HEK293 (cell line): Measurements from ENCODE around the gene CCDC138.

Source experiments
- SP7 ChIP-seq: fragments of 450-650 bp; formaldehyde crosslinking; IDR thresholded peaks from 2 replicates; pipeline ENCODE4 v1.5.1; 2016; ENCODE audit warnings: missing biosample characterization, missing genetic modification characterization
- ZNF138 ChIP-seq: fragments of 450-650 bp; formaldehyde crosslinking; IDR thresholded peaks from 2 replicates; pipeline ENCODE4 v1.5.1; 2016; ENCODE audit warnings: missing biosample characterization, missing genetic modification characterization, borderline replicate concordance
- ZNF324 ChIP-seq: fragments of 450-650 bp; formaldehyde crosslinking; IDR thresholded peaks from 2 replicates; pipeline ENCODE4 v1.5.1; 2016; ENCODE audit warnings: missing biosample characterization, missing genetic modification characterization
- TF ChIP-seq, protein P1 (sequence below): fragments of 450-650 bp; formaldehyde crosslinking; IDR thresholded peaks from 2 replicates; pipeline ENCODE4 v1.5.1; 2016; ENCODE audit warnings: missing biosample characterization, missing genetic modification characterization
- TF ChIP-seq, protein P2 (sequence below): fragments of 450-650 bp; formaldehyde crosslinking; IDR thresholded peaks from 2 replicates; pipeline ENCODE4 v1.5.1; 2017; ENCODE audit warnings: missing biosample characterization, missing genetic modification characterization

- no peak for TF ChIP-seq ZNF138
- TF ChIP-seq, protein P1, sequence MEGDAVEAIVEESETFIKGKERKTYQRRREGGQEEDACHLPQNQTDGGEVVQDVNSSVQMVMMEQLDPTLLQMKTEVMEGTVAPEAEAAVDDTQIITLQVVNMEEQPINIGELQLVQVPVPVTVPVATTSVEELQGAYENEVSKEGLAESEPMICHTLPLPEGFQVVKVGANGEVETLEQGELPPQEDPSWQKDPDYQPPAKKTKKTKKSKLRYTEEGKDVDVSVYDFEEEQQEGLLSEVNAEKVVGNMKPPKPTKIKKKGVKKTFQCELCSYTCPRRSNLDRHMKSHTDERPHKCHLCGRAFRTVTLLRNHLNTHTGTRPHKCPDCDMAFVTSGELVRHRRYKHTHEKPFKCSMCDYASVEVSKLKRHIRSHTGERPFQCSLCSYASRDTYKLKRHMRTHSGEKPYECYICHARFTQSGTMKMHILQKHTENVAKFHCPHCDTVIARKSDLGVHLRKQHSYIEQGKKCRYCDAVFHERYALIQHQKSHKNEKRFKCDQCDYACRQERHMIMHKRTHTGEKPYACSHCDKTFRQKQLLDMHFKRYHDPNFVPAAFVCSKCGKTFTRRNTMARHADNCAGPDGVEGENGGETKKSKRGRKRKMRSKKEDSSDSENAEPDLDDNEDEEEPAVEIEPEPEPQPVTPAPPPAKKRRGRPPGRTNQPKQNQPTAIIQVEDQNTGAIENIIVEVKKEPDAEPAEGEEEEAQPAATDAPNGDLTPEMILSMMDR (tag by site-specific recombination) = no peak
- TF ChIP-seq, protein P2, sequence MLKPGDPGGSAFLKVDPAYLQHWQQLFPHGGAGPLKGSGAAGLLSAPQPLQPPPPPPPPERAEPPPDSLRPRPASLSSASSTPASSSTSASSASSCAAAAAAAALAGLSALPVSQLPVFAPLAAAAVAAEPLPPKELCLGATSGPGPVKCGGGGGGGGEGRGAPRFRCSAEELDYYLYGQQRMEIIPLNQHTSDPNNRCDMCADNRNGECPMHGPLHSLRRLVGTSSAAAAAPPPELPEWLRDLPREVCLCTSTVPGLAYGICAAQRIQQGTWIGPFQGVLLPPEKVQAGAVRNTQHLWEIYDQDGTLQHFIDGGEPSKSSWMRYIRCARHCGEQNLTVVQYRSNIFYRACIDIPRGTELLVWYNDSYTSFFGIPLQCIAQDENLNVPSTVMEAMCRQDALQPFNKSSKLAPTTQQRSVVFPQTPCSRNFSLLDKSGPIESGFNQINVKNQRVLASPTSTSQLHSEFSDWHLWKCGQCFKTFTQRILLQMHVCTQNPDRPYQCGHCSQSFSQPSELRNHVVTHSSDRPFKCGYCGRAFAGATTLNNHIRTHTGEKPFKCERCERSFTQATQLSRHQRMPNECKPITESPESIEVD (tag by site-specific recombination) = no peak
- TF ChIP-seq SP7 = no peak
- TF ChIP-seq ZNF324 (tag by site-specific recombination) = no peak
These were observed 38.7 kb downstream of the CCDC138 start for GRCh38 chr2:108825254-108825653.
